ENCODE data around the gene MGMT.

DNA sequence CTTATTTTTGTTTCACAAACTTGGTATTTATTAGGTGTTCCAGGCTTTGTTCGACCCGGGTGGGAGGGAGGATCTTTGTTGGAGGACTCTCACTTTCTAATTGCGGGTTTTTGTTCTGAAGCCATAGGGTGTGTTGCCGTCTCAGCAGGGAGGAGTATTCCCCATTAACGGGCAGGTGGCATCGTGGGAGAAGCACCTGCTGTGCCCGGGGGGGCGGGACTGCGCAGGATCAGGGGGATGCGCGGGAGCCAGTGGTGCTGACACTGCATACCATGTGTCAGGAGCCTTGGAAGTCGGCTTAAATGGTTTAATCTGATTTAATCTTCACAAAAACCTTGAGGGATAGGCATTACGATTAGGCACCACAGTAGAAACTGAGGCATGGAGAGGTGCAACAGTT, 113.0 kb downstream of the MGMT start:
- no peak for TF ChIP-seq POLR2AphosphoS5 (IDR thresholded peaks at IDR 0.05; ENCODE audit: insufficient read depth, low read depth, low read length)
- TF ChIP-seq, protein P1, sequence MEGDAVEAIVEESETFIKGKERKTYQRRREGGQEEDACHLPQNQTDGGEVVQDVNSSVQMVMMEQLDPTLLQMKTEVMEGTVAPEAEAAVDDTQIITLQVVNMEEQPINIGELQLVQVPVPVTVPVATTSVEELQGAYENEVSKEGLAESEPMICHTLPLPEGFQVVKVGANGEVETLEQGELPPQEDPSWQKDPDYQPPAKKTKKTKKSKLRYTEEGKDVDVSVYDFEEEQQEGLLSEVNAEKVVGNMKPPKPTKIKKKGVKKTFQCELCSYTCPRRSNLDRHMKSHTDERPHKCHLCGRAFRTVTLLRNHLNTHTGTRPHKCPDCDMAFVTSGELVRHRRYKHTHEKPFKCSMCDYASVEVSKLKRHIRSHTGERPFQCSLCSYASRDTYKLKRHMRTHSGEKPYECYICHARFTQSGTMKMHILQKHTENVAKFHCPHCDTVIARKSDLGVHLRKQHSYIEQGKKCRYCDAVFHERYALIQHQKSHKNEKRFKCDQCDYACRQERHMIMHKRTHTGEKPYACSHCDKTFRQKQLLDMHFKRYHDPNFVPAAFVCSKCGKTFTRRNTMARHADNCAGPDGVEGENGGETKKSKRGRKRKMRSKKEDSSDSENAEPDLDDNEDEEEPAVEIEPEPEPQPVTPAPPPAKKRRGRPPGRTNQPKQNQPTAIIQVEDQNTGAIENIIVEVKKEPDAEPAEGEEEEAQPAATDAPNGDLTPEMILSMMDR (IDR thresholded peaks at IDR 0.05; ENCODE audit: extremely low read depth in 1 of 2, insufficient read depth in 1 of 2, low read depth in 1 of 2, low read length in 2 of 2) = no peak
- TF ChIP-seq POLR2A (IDR thresholded peaks at IDR 0.05; ENCODE audit: low read depth, low read length) = no peak
- no peak for TF ChIP-seq EZH2 (IDR thresholded peaks at IDR 0.05; ENCODE audit: borderline replicate concordance, low read depth, low read length, severe bottlenecking)
- TF ChIP-seq MYC (IDR thresholded peaks at IDR 0.05; ENCODE audit: low read depth, low read length) = no peak
- TF ChIP-seq, protein P2, sequence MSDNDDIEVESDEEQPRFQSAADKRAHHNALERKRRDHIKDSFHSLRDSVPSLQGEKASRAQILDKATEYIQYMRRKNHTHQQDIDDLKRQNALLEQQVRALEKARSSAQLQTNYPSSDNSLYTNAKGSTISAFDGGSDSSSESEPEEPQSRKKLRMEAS (IDR thresholded peaks at IDR 0.05; ENCODE audit: insufficient read depth, insufficient read length) = no peak
- TF ChIP-seq JUN (IDR thresholded peaks at IDR 0.05; ENCODE audit: borderline replicate concordance, insufficient read depth, insufficient read length, low read depth) = no peak
- no peak for TF ChIP-seq GATA2 (IDR thresholded peaks at IDR 0.05; ENCODE audit: insufficient read depth, insufficient read length, low read depth, low read length)
- TF ChIP-seq FOS (IDR thresholded peaks at IDR 0.05; ENCODE audit: borderline replicate concordance, insufficient read depth, low read length) = no peak
